Upper lobe of left lung (tissue), 6 donors: ENCODE results near the gene APOC1. TPM values are rescaled to one million over a fixed set of nuclear protein-coding genes. Genes with fewer than 3 reads are reported as not detected.

Source experiments
- ATAC-seq, 2 donors: fragments of 200-7000 bp; cut with Tn5 transposase; one replicate each; pipeline ENCODE4 v1.9.1; 2022; ENCODE audit warnings: mild to moderate bottlenecking in 2 of 2, moderate library complexity in 2 of 2; ENCODE audit not compliant: low FRiP score in 2 of 2
- DNase-seq, 2 donors: peaks; one replicate each; pipeline ENCODE4 v3.0.0-alpha.2; 2019 to 2020
- H3K27ac ChIP-seq, 4 donors: fragments of 200-600 bp; sonication (generic); one replicate each; pipeline ENCODE4 v1.5.1; 2016 to 2019
- H3K27me3 ChIP-seq, 4 donors: fragments of 200-600 bp; sonication (generic); one replicate each; pipeline ENCODE4 v1.5.1; 2017 to 2019
- H3K36me3 ChIP-seq, 4 donors: fragments of 200-600 bp; sonication (generic); one replicate each; pipeline ENCODE4 v1.5.1; 2016 to 2019
- H3K4me1 ChIP-seq, 4 donors: fragments of 200-600 bp; sonication (generic); one replicate each; pipeline ENCODE4 v1.5.1; 2018 to 2019
- H3K4me3 ChIP-seq, 4 donors: fragments of 200-600 bp; sonication (generic); one replicate each; pipeline ENCODE4 v1.5.1; 2017 to 2019; ENCODE audit warnings: mild to moderate bottlenecking in 2 of 4, moderate library complexity in 1 of 4
- H3K9me3 ChIP-seq, 4 donors: fragments of 200-600 bp; sonication (generic); one replicate each; pipeline ENCODE4 v1.5.1; 2018 to 2019
- EP300 ChIP-seq, 4 donors: sonication (generic); formaldehyde crosslinking; IDR thresholded peaks; one replicate each; pipeline ENCODE4 v1.5.1; 2017; ENCODE audit warnings: antibody characterized with exemption in 4 of 4, control low read depth in 2 of 4
- POLR2A ChIP-seq, 4 donors: fragments of 450-650 bp; IDR thresholded peaks; one replicate each; pipeline ENCODE4 v1.5.1; 2016 to 2017; ENCODE audit warnings: antibody characterized with exemption in 4 of 4, mild to moderate bottlenecking in 2 of 4
- POLR2AphosphoS5 ChIP-seq, 2 donors: sonication (generic); formaldehyde crosslinking; IDR thresholded peaks; one replicate each; pipeline ENCODE4 v1.5.1; 2017; ENCODE audit warnings: antibody characterized with exemption in 2 of 2
- WGBS, 2 donors: methylation state at CpG; one replicate each; pipeline ENCODE4 v1.1.5; 2017 to 2018; 5-methylcytosine and 5-hydroxymethylcytosine counted together
- total RNA-seq, 6 donors: library from RNA; depleted of rRNA in 4 of 6; stranded (reverse); fragments of >200 nt in 4 of 6; gene quantifications; one replicate each; pipeline versions ENCODE4 v1.1.0 to v1.2.1, GENCODE V29; 2016 to 2021
- TF ChIP-seq, protein P1 (sequence below), 6 experiments: fragments of 450-650 bp in 4 of 6; fragments of 200-600 bp in 2 of 6; sonication (generic) in 2 of 6; IDR thresholded peaks; one replicate each; pipeline ENCODE4 v1.5.1; 2016 to 2019; ENCODE audit warnings: antibody characterized with exemption in 6 of 6
- donor health status: DM: no; HTN: no; CAD: no; lungs with moderate emphysema.
- donor health status: DM: no; HTN: yes; CAD: no; lungs with severe emphysema.

Gene APOC1
- total RNA-seq, 6 donors from 2014 or later, result 186 to 754 (median 527) TPM

- peaks cover 5 to 55% (median 32%) of the 10 kb centered on the region in 4 donors for H3K36me3 ChIP-seq
- no peaks in the 10 kb centered on the region for H3K27me3 ChIP-seq
- H3K27ac ChIP-seq, result no peak overlapping the region
- 89 to 91% methylated on average over 4 to 8 of the region's 8 CpGs for WGBS, 2 donors
- TF ChIP-seq, protein P1, sequence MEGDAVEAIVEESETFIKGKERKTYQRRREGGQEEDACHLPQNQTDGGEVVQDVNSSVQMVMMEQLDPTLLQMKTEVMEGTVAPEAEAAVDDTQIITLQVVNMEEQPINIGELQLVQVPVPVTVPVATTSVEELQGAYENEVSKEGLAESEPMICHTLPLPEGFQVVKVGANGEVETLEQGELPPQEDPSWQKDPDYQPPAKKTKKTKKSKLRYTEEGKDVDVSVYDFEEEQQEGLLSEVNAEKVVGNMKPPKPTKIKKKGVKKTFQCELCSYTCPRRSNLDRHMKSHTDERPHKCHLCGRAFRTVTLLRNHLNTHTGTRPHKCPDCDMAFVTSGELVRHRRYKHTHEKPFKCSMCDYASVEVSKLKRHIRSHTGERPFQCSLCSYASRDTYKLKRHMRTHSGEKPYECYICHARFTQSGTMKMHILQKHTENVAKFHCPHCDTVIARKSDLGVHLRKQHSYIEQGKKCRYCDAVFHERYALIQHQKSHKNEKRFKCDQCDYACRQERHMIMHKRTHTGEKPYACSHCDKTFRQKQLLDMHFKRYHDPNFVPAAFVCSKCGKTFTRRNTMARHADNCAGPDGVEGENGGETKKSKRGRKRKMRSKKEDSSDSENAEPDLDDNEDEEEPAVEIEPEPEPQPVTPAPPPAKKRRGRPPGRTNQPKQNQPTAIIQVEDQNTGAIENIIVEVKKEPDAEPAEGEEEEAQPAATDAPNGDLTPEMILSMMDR (IDR thresholded peaks at IDR 0.05), result no peak
- TF ChIP-seq POLR2A (IDR thresholded peaks at IDR 0.05) (no peak), EP300 (IDR thresholded peaks at IDR 0.05) (no peak)
- DNase-seq, result no peak
- no peak for ATAC-seq
- H3K9me3 ChIP-seq, result no peaks in the 10 kb centered on the region
- H3K4me3 ChIP-seq, result no peak overlapping the region
- H3K4me1 ChIP-seq, result peaks cover 12 to 16% (median 13%) of the 10 kb centered on the region in 4 donors
Measured at GRCh38 chr19:44960906-44961728, 46.7 kb downstream of the APOC1 start.

GRCh38 chr19:44961821-44962220 lies 47.4 kb downstream of the APOC1 start:
- no peak overlapping the region for H3K4me3 ChIP-seq
- H3K36me3 ChIP-seq, result peaks cover 5 to 62% (median 39%) of the 10 kb centered on the region in 4 donors
- DNase-seq, result no peak
- TF ChIP-seq EP300 (IDR thresholded peaks at IDR 0.05) (no peak), POLR2A (IDR thresholded peaks at IDR 0.05) (no peak), POLR2AphosphoS5 (IDR thresholded peaks at IDR 0.05) (no peak)
- TF ChIP-seq, protein P1 (IDR thresholded peaks at IDR 0.05), result no peak
- no peak for ATAC-seq
- no peaks in the 10 kb centered on the region for H3K27me3 ChIP-seq
- no peaks in the 10 kb centered on the region for H3K9me3 ChIP-seq
- H3K4me1 ChIP-seq, result peaks cover 5 to 9% (median 6%) of the 10 kb centered on the region in 4 donors
- 94 to 96% methylated on average over 8 of the region's 8 CpGs for WGBS, 2 donors
- no peak overlapping the region for H3K27ac ChIP-seq

DNA sequence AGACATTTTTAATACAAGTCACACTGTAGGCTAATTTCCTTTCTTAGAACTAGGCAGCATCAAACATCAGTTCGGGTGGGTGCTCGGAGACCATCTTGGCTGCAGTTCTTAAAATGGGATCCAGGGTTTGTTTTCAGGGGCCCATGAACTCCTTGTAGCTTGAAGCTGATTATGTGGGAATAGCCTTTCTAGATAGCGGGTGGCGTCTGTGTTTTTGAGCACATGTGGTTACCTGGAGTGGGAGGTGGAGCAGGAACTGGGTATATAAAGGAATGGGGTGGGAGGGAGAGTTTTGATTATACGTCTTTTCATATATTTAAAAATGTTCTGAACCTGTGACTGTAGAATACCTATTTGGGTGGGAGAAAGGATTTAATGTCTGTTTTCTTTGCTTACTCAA lies 53.7 kb downstream of the APOC1 start:
- H3K27me3 ChIP-seq, result no peaks in the 10 kb centered on the region
- TF ChIP-seq, protein P1 (IDR thresholded peaks at IDR 0.05), result no peak
- TF ChIP-seq POLR2AphosphoS5 (IDR thresholded peaks at IDR 0.05), result no peak
- no peak for TF ChIP-seq POLR2A (IDR thresholded peaks at IDR 0.05)
- TF ChIP-seq EP300 (IDR thresholded peaks at IDR 0.05), result no peak
- WGBS, 2 donors, result 88 to 90% methylated on average over 5 of the region's 5 CpGs
- no peaks in the 10 kb centered on the region for H3K9me3 ChIP-seq
- H3K36me3 ChIP-seq, result peaks cover 5 to 67% (median 43%) of the 10 kb centered on the region in 4 donors
- DNase-seq, result no peak
- no peak overlapping the region for H3K27ac ChIP-seq
- no peak for ATAC-seq
- no peak overlapping the region for H3K4me3 ChIP-seq
- no peaks in the 10 kb centered on the region for H3K4me1 ChIP-seq

DNA sequence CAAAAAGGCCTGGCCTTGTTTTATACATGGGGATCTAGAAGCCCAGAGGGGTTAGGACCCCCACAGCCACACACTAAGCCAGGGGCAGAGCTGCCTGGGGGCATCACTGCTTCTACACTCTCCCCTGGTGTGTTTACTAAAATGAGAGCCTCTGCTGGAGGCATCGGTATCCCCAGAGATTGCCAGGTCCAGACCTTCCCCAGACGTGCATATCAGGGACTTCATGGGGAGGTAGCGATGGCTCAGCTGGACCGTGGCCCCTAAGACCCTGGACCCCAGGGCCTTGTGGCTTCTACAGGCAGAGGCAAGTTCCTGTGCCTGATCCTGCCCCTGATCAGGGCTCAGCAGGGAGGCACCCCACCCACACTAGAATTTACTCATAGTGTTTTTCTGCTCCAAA lies 54.3 kb downstream of the APOC1 start:
- no peak overlapping the region for H3K27ac ChIP-seq
- no peak overlapping the region for H3K4me3 ChIP-seq
- TF ChIP-seq, protein P1 (IDR thresholded peaks at IDR 0.05), result no peak
- TF ChIP-seq POLR2AphosphoS5 (IDR thresholded peaks at IDR 0.05), result no peak
- no peak for TF ChIP-seq EP300 (IDR thresholded peaks at IDR 0.05)
- no peak for TF ChIP-seq POLR2A (IDR thresholded peaks at IDR 0.05)
- no peaks in the 10 kb centered on the region for H3K27me3 ChIP-seq
- DNase-seq (no peak), ATAC-seq (no peak)
- no peaks in the 10 kb centered on the region for H3K4me1 ChIP-seq
- H3K36me3 ChIP-seq, result peaks cover 5 to 69% (median 42%) of the 10 kb centered on the region in 4 donors
- 92 to 100% methylated on average over 1 to 4 of the region's 4 CpGs for WGBS, 2 donors
- H3K9me3 ChIP-seq, result no peaks in the 10 kb centered on the region

Other genes with a start within 250 kb of the APOC1 start
- gene CEACAM19, start 243.1 kb upstream of the APOC1 start, total RNA-seq, result 10 to 100 TPM in 2 of 6 donors, 1 to 10 TPM in 4; 2.8 to 13.6 (median 7.2) TPM
- gene CEACAM16, start 215.5 kb upstream of the APOC1 start, total RNA-seq, result not detected
- gene BCL3, start 165.9 kb upstream of the APOC1 start, total RNA-seq, result 100 to 1,000 TPM in 2 of 6 donors, 10 to 100 TPM in 4; 31.1 to 114 (median 71.6) TPM
- gene CBLC, start 136.7 kb upstream of the APOC1 start, total RNA-seq, result 10 to 100 TPM in 1 of 6 donors, 1 to 10 TPM in 5; 2.9 to 10.5 (median 4.5) TPM
- 100 to 1,000 TPM; 246 to 557 (median 274) TPM for gene BCAM, start 105.5 kb upstream of the APOC1 start, total RNA-seq
- 100 to 1,000 TPM in 4 of 6 donors, 10 to 100 TPM in 2; 52.2 to 152 (median 109) TPM for gene NECTIN2, start 68.3 kb upstream of the APOC1 start, total RNA-seq
- gene TOMM40, start 23.4 kb upstream of the APOC1 start, total RNA-seq, result 10 to 100 TPM; 26.6 to 88.3 (median 58.1) TPM
- gene APOE, start 8.8 kb upstream of the APOC1 start, total RNA-seq, result 1,000 to 10,000 TPM in 2 of 6 donors, 100 to 1,000 TPM in 4; 256 to 1,773 (median 644) TPM
- 1 to 10 TPM in 1 of 6 donors, under 1 TPM in 1, not detected in 4; 0.49 to 2.7 TPM for gene APOC4, start 27.6 kb downstream of the APOC1 start, total RNA-seq
- gene APOC2, start 31.4 kb downstream of the APOC1 start, total RNA-seq, result 10 to 100 TPM in 5 of 6 donors, under 1 TPM in 1; 0.98 to 50.0 (median 22.8) TPM
- gene CLPTM1, start 40.8 kb downstream of the APOC1 start, total RNA-seq, result 100 to 1,000 TPM in 3 of 6 donors, 10 to 100 TPM in 3; 53.4 to 139 (median 99.6) TPM
- 10 to 100 TPM in 3 of 6 donors, 1 to 10 TPM in 3; 4.0 to 31.1 (median 18.1) TPM for gene RELB, start 86.9 kb downstream of the APOC1 start, total RNA-seq
- gene CLASRP, start 124.4 kb downstream of the APOC1 start, total RNA-seq, result 100 to 1,000 TPM in 1 of 6 donors, 10 to 100 TPM in 5; 38.0 to 295 (median 71.6) TPM
- gene ZNF296, start 161.9 kb downstream of the APOC1 start, total RNA-seq, result 1 to 10 TPM; 1.5 to 7.3 (median 2.4) TPM
- 10 to 100 TPM in 3 of 6 donors, 1 to 10 TPM in 3; 8.1 to 24.2 (median 13.5) TPM for gene GEMIN7, start 164.7 kb downstream of the APOC1 start, total RNA-seq
- gene PPP1R37, start 178.6 kb downstream of the APOC1 start, total RNA-seq, result 10 to 100 TPM; 30.0 to 64.6 (median 37.3) TPM
- under 1 TPM in 5 of 6 donors, not detected in 1; under 0.01 to 1.00 (median 0.17) TPM for gene NKPD1, start 246.4 kb downstream of the APOC1 start, total RNA-seq